Measurements from ENCODE around the gene ADCY1.

The ADCY1 gene

GRCh38 chr7:45578022-45578421, 3.9 kb downstream of the ADCY1 start:
- DNase-seq (ENCODE audit: low spot score) = no peak

- no peak for DNase-seq (ENCODE audit: low spot score)
Observed at GRCh38 chr7:45578467-45578866, 4.3 kb downstream of the ADCY1 start.

GRCh38 chr7:45579391-45579801, 5.2 kb downstream of the ADCY1 start:
- no peak for DNase-seq (ENCODE audit: low spot score)

GRCh38 chr7:45580053-45580872, 6.1 kb downstream of the ADCY1 start:
- DNase-seq (ENCODE audit: low spot score) = peak; percentile 33

- DNase-seq (ENCODE audit: low spot score) = no peak
Observed at GRCh38 chr7:45581271-45581780, 7.2 kb downstream of the ADCY1 start.

GRCh38 chr7:45582136-45582749, 8.1 kb downstream of the ADCY1 start:
- no peak for DNase-seq (ENCODE audit: low spot score)

GRCh38 chr7:45582868-45583277, 8.7 kb downstream of the ADCY1 start:
- DNase-seq (ENCODE audit: low spot score) = no peak

- no peak for DNase-seq (ENCODE audit: low spot score)
Observed at GRCh38 chr7:45583296-45583695, 9.1 kb downstream of the ADCY1 start.

GRCh38 chr7:45584261-45585210, 10.4 kb downstream of the ADCY1 start:
- no peak for DNase-seq (ENCODE audit: low spot score)

GRCh38 chr7:45585628-45586027, 11.5 kb downstream of the ADCY1 start:
- DNase-seq (ENCODE audit: low spot score) = no peak

- DNase-seq (ENCODE audit: low spot score) = no peak
Observed at GRCh38 chr7:45586542-45587520, 12.7 kb downstream of the ADCY1 start.

- no peak for DNase-seq (ENCODE audit: low spot score)
Observed at GRCh38 chr7:45588466-45588865, 14.3 kb downstream of the ADCY1 start.

GRCh38 chr7:45589061-45589460, 14.9 kb downstream of the ADCY1 start:
- DNase-seq (ENCODE audit: low spot score) = no peak

- DNase-seq (ENCODE audit: low spot score) = no peak
Observed at GRCh38 chr7:45589915-45590678, 15.9 kb downstream of the ADCY1 start.

GRCh38 chr7:45590679-45591057, 16.5 kb downstream of the ADCY1 start:
- no peak for DNase-seq (ENCODE audit: low spot score)

- DNase-seq (ENCODE audit: low spot score) = no peak
Observed at GRCh38 chr7:45591101-45591906, 17.1 kb downstream of the ADCY1 start.

- no peak for DNase-seq (ENCODE audit: low spot score)
Observed at GRCh38 chr7:45592230-45592991, 18.2 kb downstream of the ADCY1 start.

- DNase-seq (ENCODE audit: low spot score) = no peak
Observed at GRCh38 chr7:45593121-45593541, 19.0 kb downstream of the ADCY1 start.

- DNase-seq (ENCODE audit: low spot score) = no peak
Observed at GRCh38 chr7:45593877-45594276, 19.7 kb downstream of the ADCY1 start.

Data from NAMALWA (cell line).